GM19328 (cell line): ENCODE results near the gene KRTAP19-5.
"Not testable (repeated sequence)": the region's sequence is repeated elsewhere in the genome, so short reads cannot be mapped to it uniquely, and the experiment has no call there.

ENCODE experiments used
- ATAC-seq: cut with Tn5 transposase; IDR thresholded peaks from one replicate; pipeline ENCODE4 v1.9.1; 2021; ENCODE audit warnings: mild to moderate bottlenecking, moderate library complexity; ENCODE audit not compliant: unreplicated experiment

KRTAP19-5 gene

DNA sequence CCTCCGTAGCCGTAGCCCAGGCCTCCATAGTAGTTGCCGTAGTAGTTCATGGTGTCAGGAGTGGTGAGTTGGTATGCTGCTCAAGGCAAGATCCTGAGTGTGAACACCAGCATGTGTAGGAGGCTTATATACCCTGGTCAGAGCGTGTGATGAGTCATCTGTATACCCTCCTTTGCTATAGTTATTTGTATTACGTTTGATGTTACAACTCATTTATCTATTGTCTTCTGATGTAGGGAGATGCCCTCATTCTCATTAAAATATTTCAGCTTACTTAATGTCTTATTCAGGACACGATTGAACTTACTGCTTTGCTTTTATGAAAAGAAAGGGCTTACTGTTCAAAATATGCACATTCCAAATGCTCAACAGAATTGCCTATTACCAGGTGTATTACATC, at the start of gene KRTAP19-5:
Gene KRTAP19-5 (minus strand): TSS at position 101 of the 400 bp plus-strand sequence. CDS start 51 bp downstream, at position 50.
- no peak for ATAC-seq

DNA sequence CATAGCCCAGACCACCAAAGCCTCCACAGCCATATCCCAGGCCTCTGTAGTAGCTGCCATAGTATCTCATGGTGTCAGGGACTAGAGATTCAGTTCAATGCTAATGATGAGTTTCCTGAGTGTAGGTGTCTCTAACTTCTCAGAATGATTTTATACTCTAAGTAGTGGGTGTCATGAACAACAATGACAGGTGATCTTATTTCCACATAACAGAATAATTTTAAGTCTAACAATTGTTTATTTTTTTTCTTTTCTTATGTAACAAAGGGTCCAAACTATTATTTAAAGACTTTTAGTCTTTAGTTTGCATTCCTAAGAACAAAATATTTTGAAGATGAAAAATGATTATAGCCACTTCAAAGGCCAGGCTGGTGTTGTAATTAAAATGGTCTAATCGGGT, 39.8 kb upstream of the KRTAP19-5 start, which contains the start of gene KRTAP19-6:
Gene KRTAP19-6 (minus strand): TSS at position 101 of the 400 bp plus-strand sequence. CDS start 31 bp downstream, at position 70.
- no peak for ATAC-seq

- ATAC-seq, result no peak
Measured at GRCh38 chr21:30518876-30519275, 16.9 kb upstream of the KRTAP19-5 start.

- ATAC-seq, result no peak
Measured at GRCh38 chr21:30515681-30516080, 13.7 kb upstream of the KRTAP19-5 start.

DNA sequence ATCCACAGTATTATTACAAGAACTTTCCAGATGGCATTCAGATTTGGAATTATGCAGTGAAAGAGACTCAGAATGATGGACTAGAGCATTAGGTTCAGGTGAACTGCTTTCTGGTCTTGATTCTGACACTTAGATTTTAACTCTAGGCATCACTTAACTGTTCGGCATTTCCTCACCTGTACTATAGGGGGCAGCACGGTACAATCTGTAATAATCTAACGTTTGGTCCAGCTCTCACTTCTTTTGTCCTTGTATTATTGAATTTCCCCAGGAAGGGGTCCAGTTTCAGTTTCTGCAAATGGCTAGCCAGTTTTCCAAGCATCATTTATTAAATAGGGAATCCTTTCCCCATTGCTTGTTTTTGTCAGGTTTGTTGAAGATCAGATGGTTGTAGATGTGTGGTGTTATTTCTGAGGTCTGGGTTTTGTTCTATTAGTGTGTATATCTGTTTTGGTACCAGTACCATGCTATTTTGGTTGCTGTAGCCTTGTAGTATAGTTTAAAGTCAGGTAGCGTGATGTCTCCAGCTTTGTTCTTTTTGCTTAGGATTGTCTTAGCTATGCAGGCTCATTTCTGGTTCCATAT, 3.8 kb upstream of the KRTAP19-5 start:
- not testable (repeated sequence) for ATAC-seq

- no peak for ATAC-seq
Measured at GRCh38 chr21:30497065-30497464, 4.9 kb downstream of the KRTAP19-5 start, which contains the start of gene KRTAP19-4. TSS of gene KRTAP19-4 (minus strand) at chr21:30497165. CDS start at chr21:30497110, 55 bp downstream.

DNA sequence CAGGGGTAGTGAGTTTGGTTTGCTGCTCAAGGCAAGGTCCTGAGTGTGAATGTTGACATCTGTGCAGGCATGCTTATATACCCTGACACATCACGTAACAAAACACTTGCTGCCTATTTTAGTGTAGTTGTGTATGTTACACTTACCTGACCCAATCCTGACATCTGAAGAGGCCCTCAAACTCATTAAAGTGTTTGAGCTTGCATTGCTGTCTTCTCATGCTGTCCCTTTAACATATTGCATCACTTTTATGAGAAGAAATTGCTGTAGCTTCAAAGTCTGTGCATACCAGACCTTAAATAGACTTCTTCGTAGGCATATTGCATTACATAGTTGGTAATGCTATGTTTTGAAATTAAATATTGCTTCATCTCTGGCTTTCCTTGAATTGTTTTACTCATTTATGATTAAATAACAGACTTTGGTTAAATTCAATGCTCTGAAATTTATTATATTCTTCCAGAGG, 9.9 kb downstream of the KRTAP19-5 start, which contains the start of gene KRTAP19-3:
Gene KRTAP19-3 (minus strand): TSS at position 51 of the 466 bp plus-strand sequence. CDS start 56 bp downstream, outside the sequence.
- ATAC-seq, result no peak

- ATAC-seq, result no peak
Measured at GRCh38 chr21:30487336-30487735, 14.6 kb downstream of the KRTAP19-5 start, which contains the start of gene KRTAP19-2. TSS of gene KRTAP19-2 (minus strand) at chr21:30487436. CDS start at chr21:30487348, 88 bp downstream.

GRCh38 chr21:30486180-30486579, 15.8 kb downstream of the KRTAP19-5 start:
- no peak for ATAC-seq

GRCh38 chr21:30482130-30482529, 19.8 kb downstream of the KRTAP19-5 start:
- no peak for ATAC-seq

GRCh38 chr21:30480145-30480544, 21.8 kb downstream of the KRTAP19-5 start, which contains the start of gene KRTAP19-1:
TSS of gene KRTAP19-1 (minus strand) at chr21:30480367. CDS start at chr21:30480317, 50 bp downstream.
- no peak for ATAC-seq

- ATAC-seq, result no peak
Measured at GRCh38 chr21:30479259-30479658, 22.7 kb downstream of the KRTAP19-5 start.

GRCh38 chr21:30478004-30478403, 23.9 kb downstream of the KRTAP19-5 start:
- ATAC-seq, result no peak

GRCh38 chr21:30468900-30469714, 32.8 kb downstream of the KRTAP19-5 start:
- ATAC-seq, result no peak

DNA sequence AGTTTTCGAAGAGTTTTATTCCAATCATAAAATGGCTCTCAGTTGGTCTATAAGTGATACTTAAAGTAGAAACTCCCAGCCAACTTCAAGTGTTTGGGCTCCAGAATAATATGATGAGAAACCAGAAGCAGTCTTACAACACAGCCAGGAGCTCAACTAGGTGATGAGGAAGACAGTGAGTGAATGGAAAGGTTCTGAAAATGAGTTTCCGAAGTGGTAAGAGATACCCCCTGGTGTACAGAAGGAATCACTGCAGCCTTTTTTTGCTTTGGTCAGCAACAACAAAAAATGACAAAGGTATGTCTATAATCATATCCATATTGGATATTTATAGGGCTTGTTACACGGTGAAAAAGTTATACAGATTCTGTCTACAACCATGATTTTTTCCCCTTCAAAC, 38.2 kb downstream of the KRTAP19-5 start:
- no peak for ATAC-seq
